ENCODE data around the gene STUM.

STUM gene

GRCh38 chr1:226574044-226574443, 25.5 kb downstream of the STUM start:
- no peak for DNase-seq (ENCODE audit: low read depth)
- TF ChIP-seq CTCF (IDR thresholded peaks at IDR 0.05; ENCODE audit: insufficient read depth, low read depth, low read length, missing control alignments): no peak
- H3K4me3 ChIP-seq (ENCODE audit: low read depth, low read length): no peak overlapping the region

- DNase-seq (ENCODE audit: low read depth): no peak
- H3K4me3 ChIP-seq (ENCODE audit: low read depth, low read length): no peak overlapping the region
- TF ChIP-seq CTCF (IDR thresholded peaks at IDR 0.05; ENCODE audit: insufficient read depth, low read depth, low read length, missing control alignments): no peak
Observed at GRCh38 chr1:226574591-226575435, 26.2 kb downstream of the STUM start.

- no peak for TF ChIP-seq CTCF (IDR thresholded peaks at IDR 0.05; ENCODE audit: insufficient read depth, low read depth, low read length, missing control alignments)
- H3K4me3 ChIP-seq (ENCODE audit: low read depth, low read length): no peak overlapping the region
- DNase-seq (ENCODE audit: low read depth): no peak
Observed at GRCh38 chr1:226575436-226575720, 26.8 kb downstream of the STUM start.

GRCh38 chr1:226575739-226576378, 27.3 kb downstream of the STUM start:
- TF ChIP-seq CTCF (IDR thresholded peaks at IDR 0.05; ENCODE audit: insufficient read depth, low read depth, low read length, missing control alignments): no peak
- DNase-seq (ENCODE audit: low read depth): no peak

GRCh38 chr1:226576601-226577000, 28.0 kb downstream of the STUM start:
- no peak for TF ChIP-seq CTCF (IDR thresholded peaks at IDR 0.05; ENCODE audit: insufficient read depth, low read depth, low read length, missing control alignments)
- DNase-seq (ENCODE audit: low read depth): no peak
- no peak overlapping the region for H3K4me3 ChIP-seq (ENCODE audit: low read depth, low read length)

More at GRCh38 chr1:226575739-226576378, 27.3 kb downstream of the STUM start:
- no peak overlapping the region for H3K4me3 ChIP-seq (ENCODE audit: low read depth, low read length)

GRCh38 chr1:226577401-226578180, 29.0 kb downstream of the STUM start:
- DNase-seq (ENCODE audit: low read depth): no peak
- no peak for TF ChIP-seq CTCF (IDR thresholded peaks at IDR 0.05; ENCODE audit: insufficient read depth, low read depth, low read length, missing control alignments)
- H3K4me3 ChIP-seq (ENCODE audit: low read depth, low read length): no peak overlapping the region

All from GM12865 (cell line).